Measurements from ENCODE around the gene MGAT4B. TPM values are rescaled to one million over a fixed set of nuclear protein-coding genes. Genes with fewer than 3 reads are reported as not detected.

The MGAT4B gene
- total RNA-seq, 2 experiments from 2014 or later: 52.4 to 62.8 TPM

- ATAC-seq (no peak), DNase-seq (no peak)
- CTCF ChIA-PET: interaction anchor here (0.6 to 1.8 kb wide), 6 partner anchors 10 to 140 kb away, joined by 3 to 6 read pairs (median 4); no protein-coding TSS in a partner anchor
- Mint-ChIP-seq H3K4me1 (peaks cover 57% of the 10 kb centered on the region), H3K36me3 (ENCODE audit: low read depth) (peaks cover 46% of the 10 kb centered on the region), H3K9me3 (ENCODE audit: low read depth) (no peaks in the 10 kb centered on the region), H3K27me3 (no peaks in the 10 kb centered on the region), H3K4me3 (no peak overlapping the region), H3K27ac (no peak overlapping the region)
- POLR2A ChIA-PET: interaction anchor here (1.3 kb wide), 1 partner anchor 34 kb away, joined by 3 read pairs; the partner anchor contains the start of gene MAML1
- intact Hi-C loops (cut with DNase I, micrococcal nuclease): no loop called here
Observed at GRCh38 chr5:179766726-179767455, 39.8 kb downstream of the MGAT4B start.

GRCh38 chr5:179766021-179766725, 40.5 kb downstream of the MGAT4B start:
- DNase-seq (no peak), ATAC-seq (no peak)
- no peak overlapping the region for H3K27ac Mint-ChIP-seq
- H3K4me3 Mint-ChIP-seq: no peak overlapping the region
- peaks cover 62% of the 10 kb centered on the region for H3K4me1 Mint-ChIP-seq
- H3K36me3 Mint-ChIP-seq (ENCODE audit: low read depth): peaks cover 44% of the 10 kb centered on the region
- intact Hi-C loops (cut with DNase I, micrococcal nuclease): no loop called here
- H3K9me3 Mint-ChIP-seq (ENCODE audit: low read depth): no peaks in the 10 kb centered on the region
- ChIA-PET POLR2A (interaction anchor here (0.6 kb wide), 1 partner anchor 56 kb away, joined by 3 read pairs; no protein-coding TSS in a partner anchor), CTCF (interaction anchor here (0.7 to 0.8 kb wide), 3 partner anchors 12 to 321 kb away, joined by 3 read pairs; no protein-coding TSS in a partner anchor)
- H3K27me3 Mint-ChIP-seq: no peaks in the 10 kb centered on the region

- H3K36me3 Mint-ChIP-seq (ENCODE audit: low read depth): peaks cover 38% of the 10 kb centered on the region
- CTCF ChIA-PET: interaction anchor here (0.8 kb wide), 1 partner anchor 322 kb away, joined by 3 read pairs; no protein-coding TSS in a partner anchor
- peak; percentile 23 for ATAC-seq
- POLR2A ChIA-PET: interaction anchor here (0.6 kb wide), 1 partner anchor 57 kb away, joined by 3 read pairs; no protein-coding TSS in a partner anchor
- H3K4me3 Mint-ChIP-seq: no peak overlapping the region
- intact Hi-C loops (cut with DNase I, micrococcal nuclease): no loop called here
- H3K9me3 Mint-ChIP-seq (ENCODE audit: low read depth): no peaks in the 10 kb centered on the region
- H3K4me1 Mint-ChIP-seq: peaks cover 68% of the 10 kb centered on the region
- no peak for DNase-seq
- H3K27ac Mint-ChIP-seq: peak overlapping the region; percentile 64
- H3K27me3 Mint-ChIP-seq: no peaks in the 10 kb centered on the region
Observed at GRCh38 chr5:179765400-179765799, 41.3 kb downstream of the MGAT4B start.

DNA sequence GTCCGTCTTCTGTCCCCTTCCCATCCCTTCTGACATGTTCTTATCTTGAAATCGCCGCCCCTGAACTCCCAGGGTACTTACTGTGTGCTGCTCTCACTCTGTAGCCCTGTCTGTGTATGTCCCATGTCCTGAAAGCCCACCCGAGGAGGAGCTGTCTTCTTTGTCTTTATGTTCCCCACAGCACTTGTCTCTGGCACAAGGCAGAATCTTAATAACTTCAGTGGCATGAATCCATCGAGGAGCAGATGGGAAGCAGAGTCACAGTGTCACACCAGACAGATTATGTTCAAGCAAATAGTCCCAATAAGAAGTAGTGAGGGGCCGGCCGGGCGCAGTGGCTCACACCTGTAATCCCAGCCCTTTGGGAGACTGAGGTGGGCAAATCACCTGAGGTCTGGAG, 42.6 kb downstream of the MGAT4B start:
- no peak overlapping the region for H3K27ac Mint-ChIP-seq
- no peaks in the 10 kb centered on the region for H3K27me3 Mint-ChIP-seq
- no peak for DNase-seq
- ChIA-PET CTCF (interaction anchor here (0.6 to 2.6 kb wide), 13 partner anchors 9 to 327 kb away, joined by 3 to 14 read pairs (median 4); partner anchors contain the start of gene MAML1), POLR2A (no interaction called here)
- H3K4me1 Mint-ChIP-seq: peaks cover 81% of the 10 kb centered on the region
- H3K9me3 Mint-ChIP-seq (ENCODE audit: low read depth): no peaks in the 10 kb centered on the region
- no peak for ATAC-seq
- intact Hi-C loops (cut with DNase I, micrococcal nuclease): no loop called here
- no peak overlapping the region for H3K4me3 Mint-ChIP-seq
- peaks cover 31% of the 10 kb centered on the region for H3K36me3 Mint-ChIP-seq (ENCODE audit: low read depth)

- Mint-ChIP-seq H3K4me3 (no peak overlapping the region), H3K9me3 (ENCODE audit: low read depth) (no peaks in the 10 kb centered on the region), H3K36me3 (ENCODE audit: low read depth) (peaks cover 31% of the 10 kb centered on the region), H3K27ac (no peak overlapping the region), H3K27me3 (no peaks in the 10 kb centered on the region), H3K4me1 (peaks cover 79% of the 10 kb centered on the region)
- POLR2A ChIA-PET: interaction anchor here (0.6 to 0.7 kb wide), 2 partner anchors 150 to 530 kb away, joined by 5 to 9 read pairs; no protein-coding TSS in a partner anchor
- intact Hi-C loops (cut with DNase I, micrococcal nuclease): loop anchor here (1.0 to 2.0 kb wide), 4 partner anchors 33 to 327 kb away; no protein-coding TSS in a partner anchor
- DNase-seq (peak; percentile 70), ATAC-seq (peak; percentile 30)
- CTCF ChIA-PET: interaction anchor here (0.6 to 2.6 kb wide), 31 partner anchors 8 to 527 kb away, joined by 3 to 14 read pairs (median 4); partner anchors contain the start of gene MAML1
Observed at GRCh38 chr5:179763215-179763945, 43.3 kb downstream of the MGAT4B start.

DNA sequence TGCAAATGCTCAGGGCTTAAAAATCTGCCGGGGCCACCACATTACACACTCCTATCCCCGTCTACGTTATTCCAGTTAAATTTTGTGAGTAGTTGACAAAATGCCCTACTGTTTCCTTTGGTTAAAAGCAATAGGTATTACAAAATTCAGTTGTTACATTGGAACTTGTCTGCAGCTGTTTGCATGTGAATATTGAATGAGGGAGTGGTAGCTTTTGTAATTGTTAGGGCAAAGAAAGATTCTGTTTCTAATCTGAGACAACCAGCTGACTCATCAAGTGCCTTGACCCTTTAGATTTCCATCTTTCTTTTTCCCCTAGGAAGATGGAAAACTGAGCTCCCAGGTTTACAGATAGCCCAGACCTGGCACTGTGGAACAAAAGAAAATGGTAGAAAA, 43.9 kb downstream of the MGAT4B start:
- DNase-seq (no peak), ATAC-seq (no peak)
- H3K27ac Mint-ChIP-seq: no peak overlapping the region
- H3K4me3 Mint-ChIP-seq: no peak overlapping the region
- no peaks in the 10 kb centered on the region for H3K27me3 Mint-ChIP-seq
- H3K9me3 Mint-ChIP-seq (ENCODE audit: low read depth): no peaks in the 10 kb centered on the region
- peaks cover 76% of the 10 kb centered on the region for H3K4me1 Mint-ChIP-seq
- POLR2A ChIA-PET: interaction anchor here (0.6 to 1.1 kb wide), 3 partner anchors 139 to 530 kb away, joined by 3 to 9 read pairs (median 5); partner anchors contain the start of gene HNRNPH1
- peaks cover 27% of the 10 kb centered on the region for H3K36me3 Mint-ChIP-seq (ENCODE audit: low read depth)
- CTCF ChIA-PET: interaction anchor here (0.6 to 2.6 kb wide), 26 partner anchors 8 to 528 kb away, joined by 3 to 14 read pairs (median 6); partner anchors contain the start of gene MAML1
- intact Hi-C loops (cut with DNase I, micrococcal nuclease): loop anchor here (1.0 to 2.0 kb wide), 4 partner anchors 34 to 328 kb away; no protein-coding TSS in a partner anchor

GRCh38 chr5:179762079-179762780, 44.4 kb downstream of the MGAT4B start:
- peak overlapping the region; percentile 47 for H3K27ac Mint-ChIP-seq
- H3K36me3 Mint-ChIP-seq (ENCODE audit: low read depth): peaks cover 23% of the 10 kb centered on the region
- no peak overlapping the region for H3K4me3 Mint-ChIP-seq
- H3K9me3 Mint-ChIP-seq (ENCODE audit: low read depth): no peaks in the 10 kb centered on the region
- ChIA-PET CTCF (interaction anchor here (0.6 to 2.6 kb wide), 24 partner anchors 10 to 150 kb away, joined by 3 to 14 read pairs (median 6); partner anchors contain the start of gene MAML1), POLR2A (interaction anchor here (0.6 to 1.1 kb wide), 2 partner anchors 24 to 138 kb away, joined by 3 read pairs; partner anchors contain the start of gene HNRNPH1)
- peaks cover 74% of the 10 kb centered on the region for H3K4me1 Mint-ChIP-seq
- ATAC-seq (peak; percentile 27), DNase-seq (peak; percentile 51)
- intact Hi-C loops (cut with DNase I, micrococcal nuclease): loop anchor here in 1 of 2 experiments (2.0 kb wide), 1 partner anchor 35 kb away; no protein-coding TSS in a partner anchor
- no peaks in the 10 kb centered on the region for H3K27me3 Mint-ChIP-seq

DNA sequence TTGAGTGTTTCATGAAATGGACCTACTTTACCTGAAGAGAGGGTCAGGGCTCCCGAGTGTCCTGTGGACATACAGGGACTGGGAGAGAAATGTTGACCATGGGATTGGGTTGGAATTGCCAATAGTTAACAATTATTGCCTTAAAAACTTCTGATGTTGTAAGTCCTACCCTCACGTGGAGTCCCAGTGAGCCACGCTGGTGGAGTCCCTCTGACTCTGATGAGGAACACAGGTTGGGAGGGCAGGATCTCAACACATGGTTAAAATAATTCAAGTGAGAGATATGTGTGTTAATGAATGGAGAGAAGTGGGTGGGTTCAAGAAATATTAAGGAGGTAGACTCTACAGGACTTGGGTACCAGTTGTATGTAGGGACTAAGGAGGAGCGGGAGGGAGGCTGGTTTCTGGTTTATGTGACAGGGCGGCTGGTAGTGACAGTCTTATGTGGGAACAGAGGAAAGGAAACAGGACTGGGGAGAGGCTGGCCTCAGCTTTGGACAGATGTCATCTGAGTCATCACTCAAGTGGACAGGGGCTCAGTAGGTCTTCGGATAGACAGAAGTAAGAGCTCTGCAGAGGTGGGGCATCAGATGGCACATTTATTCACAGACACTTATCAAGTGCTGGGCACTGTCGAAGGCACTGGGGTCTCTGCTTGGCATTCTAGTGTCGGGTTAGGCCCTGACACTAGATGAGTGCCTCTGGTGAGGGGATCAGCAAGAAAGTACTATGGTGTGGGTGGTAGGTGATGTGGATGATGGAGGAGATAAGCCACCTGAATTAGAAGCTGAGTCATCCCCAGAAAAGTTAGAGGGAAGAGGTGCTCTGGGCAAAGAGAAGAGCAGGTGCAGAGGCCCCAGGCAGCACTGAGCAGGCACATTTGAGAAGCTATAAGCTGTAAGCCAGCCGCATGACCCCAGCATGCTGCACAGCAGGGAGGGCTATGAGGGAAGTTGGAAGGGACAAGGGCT, 46.8 kb downstream of the MGAT4B start:
- H3K27me3 Mint-ChIP-seq: no peaks in the 10 kb centered on the region
- no peaks in the 10 kb centered on the region for H3K9me3 Mint-ChIP-seq (ENCODE audit: low read depth)
- ATAC-seq (peak; percentile 80), DNase-seq (peak; percentile 50)
- peak overlapping the region; percentile 91 for H3K27ac Mint-ChIP-seq
- H3K4me1 Mint-ChIP-seq: peaks cover 66% of the 10 kb centered on the region
- ChIA-PET POLR2A (interaction anchor here (0.6 to 0.7 kb wide), 2 partner anchors 17 to 28 kb away, joined by 4 to 11 read pairs; no protein-coding TSS in a partner anchor), CTCF (interaction anchor here (0.6 to 1.1 kb wide), 2 partner anchors 21 to 28 kb away, joined by 3 to 4 read pairs; no protein-coding TSS in a partner anchor)
- H3K4me3 Mint-ChIP-seq: peak overlapping the region; percentile 32
- intact Hi-C loops (cut with DNase I, micrococcal nuclease): no loop called here
- peaks cover 9% of the 10 kb centered on the region for H3K36me3 Mint-ChIP-seq (ENCODE audit: low read depth)

DNA sequence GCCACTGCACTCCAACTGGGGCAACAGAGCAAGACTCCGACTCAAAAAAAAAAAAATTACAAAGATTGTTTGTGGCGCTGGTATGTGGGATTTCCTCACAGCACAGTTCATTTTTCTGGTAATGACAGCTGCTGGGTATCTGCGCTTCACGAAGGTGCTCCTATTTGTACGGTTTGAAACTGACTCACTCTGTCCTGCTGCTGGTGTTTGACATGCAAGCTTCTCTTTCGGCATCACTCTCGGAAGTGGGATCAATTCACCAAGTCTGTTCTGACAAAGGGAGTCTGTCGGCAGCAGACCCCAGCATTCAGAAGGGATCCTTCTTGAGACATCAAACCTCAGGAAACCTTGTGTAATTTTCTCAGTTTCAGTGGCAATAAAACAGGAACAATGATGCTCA, 47.7 kb downstream of the MGAT4B start:
- CTCF ChIA-PET: no interaction called here
- peak; percentile 32 for ATAC-seq

More for the DNA sequence above, 47.7 kb downstream of the MGAT4B start:
- DNase-seq: peak; percentile 26
- Mint-ChIP-seq H3K36me3 (ENCODE audit: low read depth) (peaks cover 7% of the 10 kb centered on the region), H3K27ac (peak overlapping the region; percentile 91), H3K27me3 (no peaks in the 10 kb centered on the region), H3K9me3 (ENCODE audit: low read depth) (no peaks in the 10 kb centered on the region), H3K4me1 (peaks cover 73% of the 10 kb centered on the region), H3K4me3 (no peak overlapping the region)
- intact Hi-C loops (cut with DNase I, micrococcal nuclease): no loop called here
- POLR2A ChIA-PET: interaction anchor here (0.6 to 1.1 kb wide), 2 partner anchors 13 to 16 kb away, joined by 4 to 11 read pairs; no protein-coding TSS in a partner anchor
